ENCODE data around the gene C8G.

Gene C8G

DNA sequence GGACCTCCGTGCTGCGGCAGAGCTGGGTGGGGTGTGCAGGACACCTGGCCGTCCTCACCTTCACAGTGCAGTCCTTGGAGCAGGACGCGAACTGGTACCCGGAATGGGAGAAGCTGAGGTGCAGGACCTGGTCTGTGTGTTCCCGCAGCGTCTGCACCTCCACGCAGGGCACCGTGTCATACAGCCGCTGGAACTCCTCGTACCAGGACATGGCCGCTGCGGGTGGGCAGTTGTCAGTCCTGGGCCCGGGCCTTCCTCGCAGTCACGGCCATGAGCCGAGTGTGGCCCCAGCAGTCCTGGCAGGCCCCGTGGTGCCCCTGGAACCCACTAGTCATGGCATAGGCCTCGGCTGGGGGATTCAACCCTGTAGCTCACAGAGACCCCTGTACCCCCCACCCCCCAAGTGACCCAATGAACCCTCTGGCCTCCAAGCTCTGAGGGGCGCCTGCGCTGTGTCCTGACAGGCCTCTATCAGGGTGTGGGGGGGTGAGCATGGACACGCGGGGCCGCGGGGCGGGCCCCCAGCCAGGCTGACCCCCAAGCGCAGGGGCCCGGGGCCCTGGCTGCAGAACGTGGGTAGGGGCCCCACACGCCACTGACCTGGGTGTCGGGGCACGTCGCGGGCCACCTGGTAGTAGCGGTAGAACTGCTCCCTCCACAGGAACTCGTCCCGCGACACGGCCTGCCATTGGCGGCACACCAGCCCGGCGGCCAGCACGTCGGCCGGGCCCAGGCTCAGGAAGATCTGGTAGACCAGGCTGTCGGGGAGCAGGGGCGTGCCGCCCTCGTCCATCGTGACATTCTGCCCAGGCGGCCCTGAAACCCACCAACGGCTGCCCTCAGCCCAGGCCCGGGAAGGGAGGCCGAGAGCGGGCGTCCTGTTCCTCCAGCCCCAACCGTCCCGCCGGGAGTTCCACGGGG lies 1.5 kb upstream of the C8G start:
- Mint-ChIP-seq H3K27ac (peak overlapping the region; percentile 84), H3K4me3 (peak overlapping the region; percentile 85), H3K36me3 (peaks cover 7% of the 10 kb centered on the region), H3K4me1 (peaks cover 9% of the 10 kb centered on the region), H3K27me3 (no peaks in the 10 kb centered on the region), H3K9me3 (no peaks in the 10 kb centered on the region)

DNA sequence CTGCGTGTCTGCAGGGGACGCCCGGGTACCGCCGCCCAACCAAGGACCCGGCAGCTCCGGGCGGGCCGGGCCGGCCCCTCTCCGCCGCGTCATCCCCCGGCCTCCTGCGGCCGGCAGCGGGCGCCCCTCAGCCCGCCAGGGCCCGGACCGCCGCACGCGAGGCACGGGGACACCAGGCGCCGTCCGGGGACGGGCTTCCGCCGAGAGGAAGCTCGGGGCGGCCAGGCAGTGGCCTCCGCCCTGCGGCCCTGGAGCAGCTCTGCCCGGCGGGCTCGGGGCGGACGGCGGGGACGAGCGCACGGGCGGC lies 878 bp upstream of the C8G start:
- H3K4me1 Mint-ChIP-seq = peaks cover 9% of the 10 kb centered on the region
- H3K4me3 Mint-ChIP-seq = no peak overlapping the region
- H3K9me3 Mint-ChIP-seq = no peaks in the 10 kb centered on the region
- no peaks in the 10 kb centered on the region for H3K27me3 Mint-ChIP-seq
- H3K36me3 Mint-ChIP-seq = peaks cover 2% of the 10 kb centered on the region
- H3K27ac Mint-ChIP-seq = no peak overlapping the region

DNA sequence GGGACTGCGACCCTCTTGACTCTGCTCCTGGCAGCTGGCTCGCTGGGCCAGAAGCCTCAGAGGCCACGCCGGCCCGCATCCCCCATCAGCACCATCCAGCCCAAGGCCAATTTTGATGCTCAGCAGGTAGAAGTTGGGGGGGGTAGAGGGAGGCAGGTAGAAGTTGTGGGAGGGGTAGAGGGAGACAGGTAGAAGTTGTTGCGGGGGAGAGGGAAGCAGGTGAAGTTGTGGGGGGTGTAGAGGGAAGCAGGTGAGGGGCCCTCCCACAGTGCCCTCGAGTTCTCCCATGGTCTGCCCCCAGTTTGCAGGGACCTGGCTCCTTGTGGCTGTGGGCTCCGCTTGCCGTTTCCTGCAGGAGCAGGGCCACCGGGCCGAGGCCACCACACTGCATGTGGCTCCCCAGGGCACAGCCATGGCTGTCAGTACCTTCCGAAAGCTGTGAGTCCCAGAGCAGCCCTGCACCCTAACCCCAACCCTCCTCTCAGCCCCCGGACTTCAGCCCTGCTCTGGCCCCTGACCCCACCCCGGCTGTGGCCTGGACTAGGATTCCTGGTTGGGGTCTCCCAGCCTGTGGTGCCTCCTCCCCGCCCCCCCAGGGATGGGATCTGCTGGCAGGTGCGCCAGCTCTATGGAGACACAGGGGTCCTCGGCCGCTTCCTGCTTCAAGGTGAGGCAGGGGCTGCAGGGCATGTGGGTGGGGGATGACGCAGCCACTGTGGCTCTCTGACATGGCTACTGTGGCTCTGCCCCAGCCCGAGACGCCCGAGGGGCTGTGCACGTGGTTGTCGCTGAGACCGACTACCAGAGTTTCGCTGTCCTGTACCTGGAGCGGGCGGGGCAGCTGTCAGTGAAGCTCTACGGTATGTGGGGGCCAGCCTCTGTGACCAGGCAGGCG lies 537 bp downstream of the C8G start:
- Mint-ChIP-seq H3K9me3 (no peaks in the 10 kb centered on the region), H3K4me1 (peaks cover 9% of the 10 kb centered on the region), H3K4me3 (no peak overlapping the region), H3K36me3 (peaks cover 1% of the 10 kb centered on the region), H3K27me3 (no peaks in the 10 kb centered on the region), H3K27ac (no peak overlapping the region)

DNA sequence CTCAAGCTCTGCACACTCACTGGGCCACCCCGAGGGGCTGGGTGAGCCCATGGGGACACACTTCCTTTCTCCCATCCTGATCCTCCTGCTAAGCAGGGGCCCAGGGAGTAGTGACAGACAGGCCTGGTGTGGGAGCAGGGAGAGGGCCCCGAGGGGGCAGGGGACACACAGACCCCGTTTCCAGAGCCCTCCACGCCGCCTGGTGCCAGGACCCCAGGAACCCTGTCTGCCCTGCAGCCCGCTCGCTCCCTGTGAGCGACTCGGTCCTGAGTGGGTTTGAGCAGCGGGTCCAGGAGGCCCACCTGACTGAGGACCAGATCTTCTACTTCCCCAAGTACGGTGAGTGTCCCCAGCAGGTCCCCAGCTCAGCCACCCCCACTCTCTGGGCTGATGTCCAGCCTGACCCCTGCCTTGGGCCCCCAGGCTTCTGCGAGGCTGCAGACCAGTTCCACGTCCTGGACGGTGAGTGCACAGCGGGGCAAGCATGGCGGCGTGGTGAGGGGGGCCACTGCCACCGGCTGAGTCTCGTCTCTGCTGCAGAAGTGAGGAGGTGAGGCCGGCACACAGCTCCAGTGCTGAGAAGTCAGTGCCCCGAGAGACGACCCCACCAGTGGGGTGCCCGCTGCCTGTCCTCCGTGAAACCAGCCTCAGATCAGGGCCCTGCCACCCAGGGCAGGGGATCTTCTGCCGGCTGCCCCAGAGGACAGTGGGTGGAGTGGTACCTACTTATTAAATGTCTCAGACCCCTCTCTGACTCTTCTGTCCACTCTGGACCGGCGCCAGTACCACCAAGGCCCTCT lies 1.4 kb downstream of the C8G start:
- Mint-ChIP-seq H3K9me3 (no peaks in the 10 kb centered on the region), H3K4me3 (no peak overlapping the region), H3K27me3 (no peaks in the 10 kb centered on the region), H3K36me3 (peaks cover 1% of the 10 kb centered on the region), H3K27ac (no peak overlapping the region), H3K4me1 (peaks cover 9% of the 10 kb centered on the region)

DNA sequence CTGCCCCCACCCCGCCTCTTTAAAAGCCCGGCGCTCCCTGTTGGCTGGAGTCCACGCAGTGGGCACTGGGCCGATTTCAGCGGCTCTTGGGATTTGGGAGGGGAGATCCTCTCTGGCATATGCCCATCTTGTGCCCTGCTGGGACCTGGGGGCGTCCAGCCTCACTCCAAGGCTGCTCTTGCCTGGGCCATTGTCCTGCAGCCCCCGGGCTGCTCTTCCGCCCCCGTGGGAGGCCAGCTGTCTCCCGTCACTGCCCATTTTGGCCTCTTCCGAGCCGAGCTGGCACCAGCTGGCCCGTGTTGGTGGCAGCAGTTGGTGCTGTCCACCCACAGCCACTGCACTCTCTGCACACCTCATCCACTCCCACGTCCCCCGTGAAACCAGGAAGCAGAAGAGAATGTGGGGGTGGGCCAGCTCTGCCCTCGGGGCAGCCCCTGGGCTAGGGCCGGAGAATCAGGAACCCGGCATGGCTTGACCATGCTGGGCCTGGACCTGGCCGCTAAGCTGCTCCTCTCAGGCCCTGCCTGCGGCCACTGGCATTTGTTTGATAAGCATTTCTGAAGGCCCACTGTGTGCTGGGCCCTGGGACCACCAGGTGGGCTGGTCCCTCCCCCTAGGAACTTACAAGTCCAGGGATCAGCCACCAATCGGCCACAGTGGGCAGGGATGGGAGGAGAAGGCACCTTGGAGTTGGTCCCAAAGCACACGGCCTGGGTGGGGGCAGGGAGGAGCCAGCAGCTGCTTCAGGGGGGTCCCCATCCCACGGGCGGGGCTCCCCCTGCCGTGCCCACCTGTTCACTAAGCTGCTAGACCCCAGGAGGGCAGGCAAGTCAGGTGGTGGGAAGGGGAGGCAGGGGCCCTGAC lies 2.2 kb downstream of the C8G start:
- Mint-ChIP-seq H3K36me3 (no peaks in the 10 kb centered on the region), H3K27ac (no peak overlapping the region), H3K27me3 (no peaks in the 10 kb centered on the region), H3K9me3 (no peaks in the 10 kb centered on the region), H3K4me1 (peaks cover 9% of the 10 kb centered on the region), H3K4me3 (no peak overlapping the region)

DNA sequence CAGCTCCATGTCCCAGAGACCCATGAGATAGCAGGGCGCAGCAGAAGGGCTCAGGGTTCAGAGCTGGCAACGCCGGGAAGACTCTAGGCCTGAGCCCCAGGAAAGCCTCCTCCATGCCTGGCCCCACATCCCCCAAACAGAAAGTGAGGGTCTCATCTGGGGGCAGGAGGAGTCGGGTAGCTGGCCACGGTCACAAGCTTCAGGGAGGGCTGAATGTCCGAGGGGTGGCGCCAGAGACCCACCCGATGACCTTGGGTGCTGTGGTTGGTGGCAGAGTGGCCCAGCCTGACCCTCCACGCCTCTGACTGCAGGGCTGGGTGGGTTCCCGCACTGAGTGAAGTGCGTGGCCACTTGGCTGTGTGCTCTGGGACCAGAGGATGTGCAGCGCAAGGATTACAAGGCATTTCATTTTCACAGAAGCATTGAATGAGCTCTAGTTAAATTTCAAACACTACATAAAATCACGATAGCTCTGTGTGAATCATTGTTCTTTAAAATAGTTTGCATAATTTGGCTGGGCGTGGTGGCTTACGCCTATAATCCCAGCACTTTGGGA lies 3.0 kb downstream of the C8G start:
- no peak overlapping the region for H3K27ac Mint-ChIP-seq
- H3K4me1 Mint-ChIP-seq = peaks cover 4% of the 10 kb centered on the region
- H3K27me3 Mint-ChIP-seq = no peaks in the 10 kb centered on the region
- no peaks in the 10 kb centered on the region for H3K36me3 Mint-ChIP-seq
- H3K9me3 Mint-ChIP-seq = no peaks in the 10 kb centered on the region
- H3K4me3 Mint-ChIP-seq = peak overlapping the region; percentile 52

DNA sequence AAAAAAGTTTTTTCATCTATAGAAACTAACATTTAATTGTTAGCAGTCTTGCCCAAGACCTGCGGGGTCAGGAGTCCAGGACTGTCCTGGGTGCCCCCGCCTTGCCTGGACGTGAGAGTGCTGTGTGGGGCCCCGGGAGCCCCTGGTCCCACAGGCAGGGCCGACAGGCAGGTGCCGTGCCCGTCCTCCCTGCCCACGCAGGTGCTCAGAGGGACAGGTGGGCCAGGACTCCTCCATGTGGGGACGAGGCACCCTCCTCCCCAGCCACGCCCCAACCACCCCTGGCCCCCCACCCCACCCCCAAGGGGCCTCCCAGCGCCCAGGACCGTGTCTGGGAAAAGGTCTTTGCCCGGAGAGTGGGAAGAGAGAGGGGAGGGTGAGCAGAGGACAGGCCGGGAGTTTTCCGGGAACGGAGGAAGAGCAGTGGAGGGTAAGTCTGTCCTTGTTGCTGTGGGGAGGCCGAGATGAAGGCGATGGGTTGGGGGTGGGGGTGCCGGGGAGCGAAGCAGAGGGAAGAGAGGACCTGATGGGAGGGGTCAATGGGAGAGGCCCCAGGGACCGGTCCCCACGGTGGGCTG lies 4.3 kb downstream of the C8G start:
- Mint-ChIP-seq H3K4me1 (peaks cover 4% of the 10 kb centered on the region), H3K27ac (no peak overlapping the region), H3K36me3 (no peaks in the 10 kb centered on the region), H3K27me3 (no peaks in the 10 kb centered on the region), H3K4me3 (peak overlapping the region; percentile 81), H3K9me3 (no peaks in the 10 kb centered on the region)

DNA sequence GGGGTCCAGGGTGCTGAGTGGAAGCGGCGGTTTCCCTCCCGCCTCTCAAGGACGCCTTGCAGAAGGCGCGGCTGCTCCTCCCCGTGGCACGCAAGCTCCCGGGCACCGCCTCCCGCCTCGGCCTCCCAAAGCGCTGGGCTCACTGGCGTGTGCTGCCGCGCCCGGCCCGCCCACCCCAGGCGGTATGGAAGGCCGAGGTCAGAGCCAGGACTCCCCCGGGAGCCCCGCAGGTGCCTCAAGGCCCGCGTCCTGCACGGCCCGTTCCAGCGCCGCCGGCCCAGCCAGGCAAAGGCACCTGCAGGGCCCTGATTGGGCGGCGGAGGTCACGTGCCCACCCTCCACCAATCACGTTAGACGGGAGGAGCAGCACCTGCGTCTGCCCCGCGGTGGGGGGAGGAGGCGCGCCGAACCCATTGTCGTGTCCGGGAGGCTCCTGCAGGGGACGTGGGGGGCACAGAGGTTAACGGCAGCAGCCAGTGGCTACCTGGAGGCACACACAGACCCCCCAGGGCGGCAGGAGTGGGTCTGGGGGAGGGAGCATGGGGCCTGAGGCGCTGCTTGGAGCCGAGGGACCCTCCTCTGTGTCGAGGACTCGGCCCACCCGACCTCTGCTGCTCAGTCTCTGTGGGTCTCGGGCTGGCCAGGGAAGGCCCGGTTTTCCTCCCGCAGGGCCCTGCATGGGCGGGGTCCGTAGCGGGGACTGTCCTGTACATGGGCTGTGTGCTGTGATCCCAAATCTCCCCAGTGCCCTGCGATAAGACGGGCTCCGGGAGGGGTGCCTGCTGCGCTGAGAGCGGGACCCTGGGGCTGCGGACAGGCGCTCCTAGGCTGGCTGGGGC lies 5.0 kb downstream of the C8G start:
- Mint-ChIP-seq H3K4me1 (no peaks in the 10 kb centered on the region), H3K27ac (peak overlapping the region; percentile 80), H3K27me3 (no peaks in the 10 kb centered on the region), H3K4me3 (peak overlapping the region; percentile 82), H3K36me3 (no peaks in the 10 kb centered on the region), H3K9me3 (no peaks in the 10 kb centered on the region)

DNA sequence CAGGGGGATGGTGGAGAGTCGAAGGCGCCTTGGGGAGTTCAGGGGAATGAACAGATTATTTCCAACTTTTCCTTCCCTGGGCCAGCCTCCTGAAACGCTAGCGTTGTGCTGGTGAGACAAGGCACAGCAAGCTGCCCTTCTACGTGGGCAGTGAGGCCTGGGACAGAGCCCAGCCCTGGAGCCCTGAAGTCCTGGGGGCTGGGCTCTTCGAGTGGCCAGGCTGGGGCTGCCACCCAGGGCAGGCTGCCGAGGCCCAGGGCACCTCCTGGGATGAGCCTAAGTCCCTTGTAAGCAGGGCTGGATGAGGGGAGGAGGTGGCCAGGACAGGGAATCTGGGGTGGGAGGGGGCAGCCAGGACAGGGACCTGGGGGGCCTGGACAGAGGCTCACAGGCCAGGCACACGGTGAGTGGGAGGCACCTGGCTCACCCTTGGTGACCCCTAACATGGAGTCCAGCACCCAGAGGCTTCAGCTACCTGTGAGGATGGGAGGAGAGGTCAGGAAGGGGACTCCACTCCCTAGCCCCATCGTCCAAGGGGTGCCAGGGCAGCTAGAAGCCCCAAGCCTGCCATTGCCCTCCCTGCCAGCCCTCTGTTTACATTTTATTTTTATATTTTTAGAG lies 5.7 kb downstream of the C8G start:
- Mint-ChIP-seq H3K27ac (no peak overlapping the region), H3K4me1 (no peaks in the 10 kb centered on the region)

DNA sequence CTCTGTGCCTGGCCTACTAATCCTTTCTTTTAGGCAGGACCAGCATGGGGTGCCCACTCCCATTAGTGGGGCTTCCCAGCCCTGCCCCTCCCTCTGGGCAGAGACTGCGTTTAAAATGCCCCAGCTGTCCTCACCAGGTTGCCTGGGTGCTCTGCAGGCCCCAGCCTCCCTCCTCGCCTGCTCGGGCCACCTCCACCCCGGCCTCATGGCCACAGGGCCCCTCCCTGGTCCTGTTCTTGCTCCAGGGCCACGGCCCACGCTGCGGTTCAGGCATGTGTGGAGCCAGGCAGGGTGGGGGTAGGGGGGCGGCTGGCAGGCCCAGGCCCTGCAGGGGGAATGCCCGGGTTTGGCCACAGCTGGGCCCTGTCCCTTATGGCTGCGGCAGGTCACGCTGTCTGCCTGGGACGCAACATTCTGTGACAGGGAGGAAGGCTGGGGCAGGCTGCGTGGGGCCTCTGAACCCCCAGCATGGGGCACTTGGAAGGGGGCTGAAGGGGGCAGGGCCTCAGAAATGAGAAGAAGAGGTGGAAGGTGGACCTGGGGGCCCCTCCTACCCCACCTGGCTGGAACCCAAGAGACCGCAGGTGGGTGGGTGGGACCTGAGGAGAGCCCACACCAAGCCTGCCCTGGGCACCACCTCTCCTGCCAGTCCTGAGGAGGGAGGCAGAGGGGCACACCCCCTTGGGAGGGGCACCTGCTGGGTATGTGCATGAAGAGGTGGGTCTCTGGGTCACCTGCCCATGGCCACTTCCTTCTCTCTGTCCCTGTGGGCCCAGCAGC lies 6.7 kb downstream of the C8G start, which contains the start of gene LCN12:
TSS of gene LCN12 (plus strand) at position 733 of the 780 bp plus-strand sequence. CDS start 55 bp downstream, outside the sequence.
- H3K27ac Mint-ChIP-seq = no peak within 1 kb of the TSS
- no peaks in the 10 kb centered on the region for H3K27me3 Mint-ChIP-seq
- peaks cover 2% of the 10 kb centered on the region for H3K36me3 Mint-ChIP-seq
- H3K4me3 Mint-ChIP-seq = peak within 1 kb of the TSS; percentile 4
- H3K4me1 Mint-ChIP-seq = no peaks in the 10 kb centered on the region
- peaks cover 4% of the 10 kb centered on the region for H3K9me3 Mint-ChIP-seq

More for the DNA sequence above, 5.7 kb downstream of the C8G start:
- no peaks in the 10 kb centered on the region for H3K36me3 Mint-ChIP-seq
- H3K4me3 Mint-ChIP-seq = peak overlapping the region; percentile 82
- H3K9me3 Mint-ChIP-seq = no peaks in the 10 kb centered on the region
- no peaks in the 10 kb centered on the region for H3K27me3 Mint-ChIP-seq

DNA sequence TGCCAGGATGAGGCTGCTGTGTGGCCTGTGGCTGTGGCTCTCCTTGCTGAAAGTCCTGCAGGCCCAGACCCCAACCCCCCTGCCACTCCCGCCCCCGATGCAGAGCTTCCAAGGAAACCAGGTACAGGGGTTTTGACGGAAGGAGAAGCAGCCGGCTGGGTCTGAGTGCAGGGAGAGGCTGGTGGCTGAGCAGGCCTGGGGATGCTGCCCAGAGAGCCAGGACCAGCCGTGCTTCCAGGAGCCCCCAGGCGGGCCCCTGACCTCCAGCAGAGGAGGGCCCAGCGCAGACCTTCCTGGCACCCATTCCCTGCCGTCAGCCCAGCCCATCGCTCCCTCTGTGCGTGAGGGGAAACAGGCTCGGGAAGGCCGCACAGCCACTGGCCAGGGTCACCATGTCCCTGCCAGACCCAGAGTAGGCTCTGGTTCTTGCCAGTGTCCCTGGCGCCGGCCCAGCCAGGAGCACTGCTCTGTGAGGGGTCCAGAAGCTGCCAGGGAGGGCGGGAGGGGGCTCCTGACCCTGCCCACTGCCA lies 7.3 kb downstream of the C8G start:
- Mint-ChIP-seq H3K9me3 (peaks cover 5% of the 10 kb centered on the region), H3K36me3 (peaks cover 2% of the 10 kb centered on the region), H3K27me3 (no peaks in the 10 kb centered on the region), H3K4me1 (no peaks in the 10 kb centered on the region), H3K27ac (no peak overlapping the region), H3K4me3 (no peak overlapping the region)
